HG03521 (cell line): ENCODE measurements around the gene KRTAP10-5.
"Not testable (repeated sequence)": the region's sequence is repeated elsewhere in the genome, so short reads cannot be mapped to it uniquely, and the experiment has no call there.

ENCODE experiments used
- ATAC-seq: cut with Tn5 transposase; IDR thresholded peaks from one replicate; pipeline ENCODE4 v1.9.1; 2021; ENCODE audit warnings: mild to moderate bottlenecking, moderate library complexity; ENCODE audit not compliant: unreplicated experiment

Gene KRTAP10-5

DNA sequence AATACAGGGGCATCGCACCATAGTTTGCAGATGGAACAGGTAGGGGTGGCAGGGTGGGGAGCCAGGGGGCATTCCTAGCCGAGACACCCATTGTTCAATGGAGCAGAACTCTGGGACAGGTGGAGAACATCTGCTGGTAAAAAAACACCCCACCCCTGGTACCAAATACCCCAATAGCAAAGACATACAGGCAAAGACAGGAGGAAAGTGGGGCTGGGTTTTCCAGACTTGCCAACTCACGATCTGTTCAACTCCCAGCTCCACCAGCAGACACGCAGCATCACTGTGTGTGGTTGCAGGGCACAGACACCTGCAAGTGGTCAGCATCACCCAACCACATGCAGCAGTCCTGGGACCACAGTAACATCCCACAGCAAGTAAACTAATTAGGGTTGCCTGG is 31.1 kb upstream of the KRTAP10-5 start:
- ATAC-seq = no peak

DNA sequence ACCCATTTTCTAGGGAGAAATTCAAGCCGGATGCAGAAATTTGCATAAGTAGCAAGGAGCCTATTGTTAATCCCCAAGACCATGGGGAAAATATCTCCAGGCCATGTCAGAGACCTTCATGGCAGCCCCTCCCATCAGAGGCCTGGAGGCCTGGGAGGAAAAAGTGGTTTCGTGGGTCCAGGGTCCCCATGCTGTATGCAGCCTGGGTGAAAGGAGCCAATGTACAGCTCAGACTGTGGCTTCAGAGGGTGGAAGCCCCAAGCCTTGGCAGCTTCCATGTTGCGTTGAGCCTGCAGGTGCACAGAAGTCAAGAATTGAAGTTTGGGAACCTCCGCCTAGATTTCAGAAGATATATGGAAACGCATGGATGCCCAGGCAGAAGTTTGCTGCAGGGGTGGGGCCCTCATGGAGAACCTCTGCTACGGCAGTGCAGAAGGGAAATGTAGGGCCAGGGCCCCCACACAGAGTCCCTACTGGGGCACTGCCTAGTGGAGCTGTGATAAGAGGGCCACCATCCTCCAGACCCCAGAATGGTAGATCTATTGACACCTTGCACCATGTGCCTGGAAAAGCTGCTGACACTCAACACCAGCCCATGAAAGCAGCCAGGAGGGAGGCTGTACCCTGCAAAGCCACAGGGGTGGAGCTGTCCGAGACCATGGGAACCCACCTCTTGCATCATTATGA is 29.9 kb upstream of the KRTAP10-5 start:
- ATAC-seq = not testable (repeated sequence)

DNA sequence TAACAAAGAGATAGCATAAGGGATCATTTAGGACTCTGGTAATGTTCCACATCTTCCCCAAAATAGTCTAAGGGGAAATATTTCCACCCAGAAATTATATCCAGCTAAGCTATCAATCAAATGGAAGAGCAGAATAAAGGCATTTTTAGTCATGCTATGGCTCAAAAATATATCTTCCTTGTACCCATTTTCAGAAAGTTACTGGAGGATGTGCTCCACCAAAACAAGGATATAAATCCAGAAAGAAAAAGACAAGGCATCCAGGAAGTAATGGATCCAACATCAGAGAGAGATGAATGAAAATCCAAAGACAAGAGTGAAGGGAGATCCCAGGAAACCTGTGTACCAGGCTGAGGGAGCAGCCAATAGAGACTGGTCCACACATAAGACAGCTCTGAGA is 28.8 kb upstream of the KRTAP10-5 start:
- no peak for ATAC-seq

DNA sequence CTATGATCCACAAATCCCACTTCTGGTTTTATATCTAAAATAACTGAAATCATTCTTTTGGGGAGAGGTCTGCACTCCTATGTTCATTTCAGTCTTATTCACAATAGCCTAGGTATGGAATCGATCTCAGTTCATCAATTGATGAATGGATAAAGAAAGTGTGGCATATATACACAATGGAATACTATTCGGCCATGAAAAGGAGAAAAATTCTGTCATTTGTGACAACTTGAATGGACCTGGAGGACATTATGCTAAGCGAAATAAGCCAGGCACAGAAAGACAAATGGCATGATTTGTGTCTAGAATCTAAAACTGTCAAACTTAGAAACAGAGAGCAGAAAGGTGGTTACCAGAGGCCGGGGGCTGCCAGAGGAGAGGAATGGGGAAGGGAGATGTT is 26.1 kb upstream of the KRTAP10-5 start:
- no peak for ATAC-seq

DNA sequence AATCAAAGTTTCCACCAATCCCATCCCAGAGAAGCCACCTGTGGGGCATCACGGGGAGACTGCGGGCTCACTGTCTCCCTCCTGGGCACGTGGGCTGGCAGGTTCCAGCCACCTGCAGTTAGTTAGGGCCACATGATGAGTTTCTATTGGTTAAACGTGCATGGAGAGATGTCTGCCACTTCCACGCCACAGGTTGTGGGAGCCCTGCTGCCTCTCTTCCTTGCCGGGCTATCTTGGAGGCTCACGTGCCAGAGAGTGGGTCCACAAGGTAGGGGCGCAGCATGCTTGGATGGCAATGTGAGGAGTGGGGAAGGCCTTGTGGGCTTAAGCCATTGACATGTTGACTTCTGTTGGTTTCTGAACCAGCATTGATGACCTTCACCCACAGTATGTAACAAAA is 23.5 kb upstream of the KRTAP10-5 start:
- ATAC-seq = no peak

DNA sequence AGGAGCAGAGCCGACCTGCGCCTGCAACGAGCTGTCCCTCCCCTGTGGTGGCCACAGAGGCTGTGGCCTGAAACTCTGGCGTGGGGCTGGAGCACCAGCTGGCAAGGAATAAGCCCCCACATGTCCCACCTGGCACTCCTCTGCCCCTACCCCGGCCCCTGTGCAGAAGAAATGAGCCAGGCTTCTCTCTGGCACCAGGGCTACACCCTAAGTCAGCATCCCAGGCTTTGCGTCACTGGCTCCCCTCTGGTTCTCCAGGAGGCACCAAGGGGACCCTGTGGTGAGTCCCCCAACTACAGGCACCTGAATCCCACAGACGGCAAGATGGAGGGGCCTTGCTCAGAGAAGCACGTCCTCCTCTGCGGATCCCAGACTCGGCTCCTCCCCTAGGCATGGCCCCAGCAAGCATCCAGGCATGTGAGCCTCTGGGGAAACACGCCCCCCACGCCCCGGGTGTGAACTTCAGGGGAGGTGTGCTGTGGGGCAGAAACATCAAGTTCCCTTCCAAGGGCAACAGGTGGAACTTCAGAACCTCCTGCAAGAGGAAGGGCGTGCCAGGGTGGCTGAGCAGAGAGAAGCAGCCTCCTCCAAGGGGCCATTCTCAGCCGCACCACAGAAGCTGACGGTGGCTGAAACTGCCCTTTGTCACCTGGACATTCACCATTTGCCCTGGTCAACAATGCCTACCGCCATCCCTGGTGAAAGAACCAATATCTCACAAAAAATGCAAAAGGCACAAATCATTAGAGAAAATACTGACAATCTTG is 22.9 kb upstream of the KRTAP10-5 start:
- ATAC-seq = no peak

DNA sequence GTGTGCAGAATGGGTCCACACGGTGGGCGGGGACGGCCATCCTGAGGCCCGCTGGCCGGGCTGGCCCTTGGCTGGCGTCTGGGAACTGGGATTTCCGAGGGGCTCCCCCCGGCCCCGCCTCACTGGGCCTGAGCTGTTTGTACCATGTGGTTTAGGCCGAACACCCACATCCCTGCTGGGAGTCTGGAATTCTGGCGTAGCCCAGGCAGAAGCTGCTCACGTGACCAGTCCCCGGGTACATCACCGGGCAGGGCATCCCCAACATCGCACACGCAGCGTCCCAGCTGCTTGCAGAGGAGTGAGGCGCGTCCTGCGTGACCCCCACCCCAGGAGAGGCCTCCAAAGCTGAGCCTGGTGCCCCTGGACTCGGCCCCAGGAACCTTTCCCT is 22.1 kb upstream of the KRTAP10-5 start:
- ATAC-seq = no peak

DNA sequence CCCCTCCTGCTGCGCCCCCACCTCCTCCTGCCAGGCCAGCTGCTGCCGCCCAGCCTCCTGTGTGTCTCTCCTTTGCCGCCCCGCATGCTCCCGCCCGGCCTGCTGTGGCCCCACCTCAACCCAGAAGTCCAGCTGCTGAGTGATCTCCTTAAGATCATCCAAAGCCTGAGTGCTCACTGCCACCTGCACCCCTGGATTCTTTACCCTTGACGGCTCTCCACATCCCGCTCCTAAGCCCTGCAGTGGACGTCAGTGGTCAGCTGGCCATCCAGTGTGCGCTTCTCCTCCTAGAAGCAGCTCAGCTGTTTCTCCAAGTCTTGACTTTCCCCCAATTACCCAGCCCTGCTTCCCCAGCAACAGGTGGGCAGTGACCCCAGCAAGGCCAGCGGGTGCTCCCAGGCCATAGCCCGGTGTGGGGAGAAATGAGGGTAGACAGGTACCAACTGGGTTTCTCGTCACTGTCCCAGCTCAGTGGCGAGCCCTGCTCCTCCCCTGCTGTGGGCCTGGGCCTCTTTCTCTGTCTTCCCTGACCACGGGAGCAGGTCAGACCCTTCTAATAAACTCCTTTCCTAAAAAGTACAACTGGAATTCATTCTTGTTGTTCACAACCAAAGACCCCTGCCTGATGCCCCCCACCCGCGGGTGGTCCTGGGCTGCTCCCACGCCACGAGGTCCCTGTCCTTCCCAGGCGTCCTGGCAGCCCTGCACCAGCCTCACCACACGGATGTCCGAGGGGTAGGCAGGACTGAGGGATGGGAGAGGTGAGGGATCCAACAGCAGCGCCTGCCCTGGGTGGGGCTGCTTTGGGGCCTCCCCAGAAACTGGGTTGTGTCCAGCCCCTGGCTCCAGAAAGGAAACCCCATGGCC is 21.4 kb upstream of the KRTAP10-5 start:
- ATAC-seq = no peak

DNA sequence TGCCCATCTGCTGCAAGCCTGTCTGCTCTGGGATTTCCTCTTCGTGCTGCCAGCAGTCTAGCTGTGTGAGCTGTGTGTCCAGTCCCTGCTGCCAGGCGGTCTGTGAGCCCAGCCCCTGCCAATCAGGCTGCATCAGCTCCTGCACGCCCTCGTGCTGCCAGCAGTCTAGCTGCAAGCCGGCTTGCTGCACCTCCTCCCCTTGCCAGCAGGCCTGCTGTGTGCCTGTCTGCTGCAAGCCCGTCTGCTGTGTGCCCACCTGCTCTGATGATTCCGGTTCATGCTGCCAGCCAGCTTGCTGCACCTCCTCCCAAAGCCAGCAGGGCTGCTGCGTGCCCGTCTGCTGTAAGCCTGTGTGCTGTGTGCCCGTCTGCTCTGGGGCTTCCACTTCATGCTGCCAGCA is 20.7 kb upstream of the KRTAP10-5 start:
- not testable (repeated sequence) for ATAC-seq

DNA sequence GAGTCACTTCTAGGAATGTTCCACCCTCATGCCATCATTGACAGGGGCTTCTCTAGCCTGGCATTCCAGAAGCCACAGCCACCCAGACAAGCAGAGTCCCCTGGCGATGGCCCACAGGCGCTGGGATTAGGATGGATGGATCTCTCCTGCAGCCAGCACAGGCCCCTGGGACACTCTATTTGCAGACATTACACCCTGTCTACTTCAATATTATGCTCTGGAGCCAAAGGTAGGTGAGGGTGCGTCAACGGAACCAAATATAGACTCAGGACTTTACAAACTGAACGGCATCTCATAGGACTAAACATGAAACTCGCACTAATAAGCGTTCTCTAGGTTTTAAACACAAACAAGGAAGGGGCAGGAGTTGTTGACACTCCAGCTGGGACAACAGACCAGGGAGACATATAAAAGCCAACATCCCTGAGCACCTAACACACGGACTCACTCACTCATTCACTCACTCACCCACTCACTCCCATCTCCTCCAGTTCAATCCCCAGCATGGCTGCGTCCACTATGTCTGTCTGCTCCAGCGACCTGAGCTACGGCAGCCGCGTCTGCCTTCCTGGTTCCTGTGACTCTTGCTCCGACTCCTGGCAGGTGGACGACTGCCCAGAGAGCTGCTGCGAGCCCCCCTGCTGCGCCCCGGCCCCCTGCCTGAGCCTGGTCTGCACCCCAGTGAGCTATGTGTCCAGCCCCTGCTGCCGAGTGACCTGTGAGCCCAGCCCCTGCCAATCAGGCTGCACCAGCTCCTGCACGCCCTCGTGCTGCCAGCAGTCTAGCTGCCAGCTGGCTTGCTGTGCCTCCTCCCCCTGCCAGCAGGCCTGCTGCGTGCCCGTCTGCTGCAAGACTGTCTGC is 19.9 kb upstream of the KRTAP10-5 start, which contains the start of gene KRTAP10-7:
Gene KRTAP10-7, plus strand, starts transcription at position 480 of the 861 bp plus-strand sequence. Its CDS starts 25 bp downstream, at position 505.
- not testable (repeated sequence) for ATAC-seq

DNA sequence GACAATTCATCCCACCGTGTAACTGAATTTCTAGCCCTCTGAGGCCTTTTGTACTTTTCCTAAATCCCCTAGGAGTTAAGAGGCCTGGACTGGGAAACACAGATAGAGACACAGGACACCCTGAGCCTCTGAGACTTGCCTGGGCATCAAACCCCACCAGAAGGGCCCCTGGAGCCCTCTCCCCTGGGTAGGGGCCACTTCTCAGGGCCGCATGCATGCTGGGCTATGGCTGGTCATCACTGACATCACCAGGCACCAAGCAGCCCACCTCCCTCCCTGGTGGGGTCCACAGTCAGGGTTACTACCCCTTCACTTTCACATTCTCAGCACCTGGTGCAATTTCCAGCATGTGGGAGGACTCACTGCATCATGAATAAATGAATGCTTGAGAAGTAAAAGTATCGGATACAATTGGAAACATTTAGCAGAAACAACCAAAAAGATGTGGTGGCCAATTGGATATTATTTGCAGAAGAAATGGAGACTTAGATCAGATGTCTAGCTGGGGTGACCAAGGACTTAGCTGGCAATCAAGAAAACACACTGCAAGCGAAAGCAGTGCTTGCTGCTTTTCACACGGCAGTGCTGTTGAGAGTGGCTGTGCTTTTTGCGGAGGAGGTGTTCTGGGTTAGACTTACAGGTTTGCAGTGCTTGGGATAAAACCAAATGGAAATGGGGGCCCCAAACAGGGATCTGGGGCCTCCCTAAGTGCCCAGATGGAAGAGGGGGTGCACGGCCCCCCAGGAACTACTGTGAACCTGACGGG is 19.0 kb upstream of the KRTAP10-5 start:
- ATAC-seq = no peak

DNA sequence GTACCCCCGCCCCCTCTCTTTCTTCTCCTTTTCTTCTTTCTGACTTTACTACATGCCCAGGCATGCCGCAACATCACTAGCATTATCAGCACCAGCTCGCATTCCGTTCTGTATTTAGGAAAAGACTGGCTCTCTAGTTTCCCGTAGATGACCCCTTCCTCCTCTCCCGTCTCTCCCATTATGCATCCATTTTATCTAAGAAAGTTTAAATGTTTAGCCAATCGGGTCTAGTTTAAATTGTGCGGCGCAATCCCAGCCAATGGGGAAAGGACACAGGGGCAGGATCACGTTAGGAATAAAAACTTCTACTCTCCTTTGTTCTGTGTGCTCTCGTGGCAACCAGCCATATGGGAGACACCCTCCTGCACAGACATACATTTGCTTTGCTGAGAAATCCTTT is 17.7 kb upstream of the KRTAP10-5 start:
- ATAC-seq = no peak

DNA sequence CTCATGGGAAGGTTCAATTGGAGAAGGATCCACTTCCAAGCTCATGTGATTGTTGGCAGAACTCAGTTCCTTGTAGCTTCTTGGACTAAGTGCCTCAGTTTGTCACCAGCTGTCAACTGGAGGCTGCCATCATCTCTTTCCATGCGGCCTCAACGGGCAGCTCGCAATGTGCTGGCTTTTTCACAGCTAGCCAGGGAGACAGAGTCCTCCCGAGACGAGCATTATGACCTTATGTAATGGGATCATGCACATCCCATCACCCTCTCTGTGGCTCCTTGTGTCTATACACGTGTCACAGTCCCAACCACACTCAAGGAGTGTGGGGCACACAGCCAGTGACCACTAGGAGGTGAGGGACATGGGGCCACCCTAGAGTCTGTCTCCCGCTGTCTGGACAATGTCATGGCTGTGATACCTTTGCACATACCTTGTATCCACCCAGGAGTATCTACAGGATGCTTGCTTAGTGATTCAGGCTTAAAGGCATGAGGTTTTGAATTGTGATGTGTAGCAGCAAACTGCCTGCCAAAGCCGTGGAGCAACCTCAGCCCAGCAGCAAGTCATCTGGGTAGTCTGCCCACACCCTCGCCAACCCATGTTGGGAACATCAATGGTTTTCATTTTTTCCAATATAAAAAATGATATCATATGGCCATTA is 15.8 kb upstream of the KRTAP10-5 start:
- no peak for ATAC-seq

DNA sequence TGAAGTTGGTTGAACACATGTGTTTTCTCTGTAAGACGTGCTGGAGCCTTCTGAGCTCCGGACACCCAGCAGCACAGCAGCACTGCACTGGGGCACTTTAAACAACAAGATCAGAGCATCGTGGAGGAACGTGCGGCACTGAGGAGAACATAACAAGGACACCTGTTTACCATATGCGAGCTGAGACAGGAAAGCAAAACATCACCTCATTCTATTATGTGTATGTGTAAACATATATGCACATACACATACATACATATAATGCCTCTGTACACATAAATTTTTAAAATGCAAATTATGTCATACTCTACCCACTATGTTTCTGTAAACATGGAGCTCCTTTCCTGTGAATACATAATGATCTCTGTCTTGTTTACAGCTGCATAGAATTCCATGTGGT is 15.1 kb upstream of the KRTAP10-5 start:
- ATAC-seq = no peak

DNA sequence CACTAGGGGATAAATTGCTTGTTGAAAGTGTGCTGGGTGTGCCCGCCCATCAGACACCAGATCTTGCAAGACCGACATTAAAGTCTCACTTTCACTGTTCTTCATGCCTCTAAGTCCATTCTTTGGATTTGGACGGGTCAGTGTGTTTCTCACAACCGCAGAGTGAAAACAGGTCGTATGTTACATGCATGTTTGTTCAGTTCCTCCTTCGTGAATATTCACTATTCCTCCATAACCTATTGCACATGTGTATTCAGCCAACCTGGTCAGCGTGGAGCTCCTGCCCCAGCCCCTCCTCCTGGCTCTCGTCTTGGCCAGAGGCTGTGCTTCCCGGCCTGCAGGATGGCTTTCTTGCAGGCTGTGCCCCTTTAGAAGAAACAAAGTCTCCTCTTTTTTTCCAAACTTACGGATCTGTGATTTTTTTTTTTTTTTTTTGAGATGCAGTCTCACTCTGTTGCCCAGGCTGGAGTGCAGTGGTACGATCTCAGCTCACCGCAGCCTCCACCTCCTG is 14.1 kb upstream of the KRTAP10-5 start:
- no peak for ATAC-seq

DNA sequence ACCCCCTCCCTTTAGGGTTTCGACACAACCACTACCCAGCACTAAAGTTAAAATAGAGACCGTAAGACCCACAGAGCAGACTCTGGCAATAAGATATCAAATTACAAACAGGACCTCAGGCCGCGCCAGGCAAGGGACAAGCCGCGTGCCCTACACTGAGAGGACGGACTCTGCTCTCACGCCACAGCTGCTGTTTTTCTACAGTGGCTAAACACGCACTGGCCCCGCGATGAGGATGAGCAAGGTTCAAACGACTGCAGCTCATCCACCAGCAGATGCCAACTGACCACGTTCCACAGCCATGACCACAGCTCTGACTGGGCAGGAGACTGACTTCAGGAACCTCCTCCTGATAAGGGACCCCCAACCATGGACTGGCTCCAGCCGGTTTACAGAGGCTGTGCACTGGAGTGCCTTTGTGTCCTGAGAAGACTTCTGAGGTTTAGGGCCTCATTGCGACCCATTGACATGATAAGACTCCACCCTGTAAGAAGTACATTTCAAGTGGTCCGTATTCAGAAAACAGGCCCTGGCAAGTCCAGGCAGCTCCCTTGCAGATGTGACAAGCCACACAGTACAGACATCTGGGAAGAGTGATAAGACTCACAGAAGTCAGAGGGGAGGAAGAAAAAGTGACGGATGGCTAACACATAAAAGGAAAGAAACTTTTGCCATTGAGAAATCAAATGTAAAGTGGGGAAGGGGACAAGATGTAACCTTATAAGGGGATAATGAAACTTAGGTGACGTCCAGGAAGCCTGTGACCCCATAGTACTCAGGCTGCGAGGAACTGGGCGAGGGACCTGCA is 13.4 kb upstream of the KRTAP10-5 start:
- ATAC-seq = no peak

DNA sequence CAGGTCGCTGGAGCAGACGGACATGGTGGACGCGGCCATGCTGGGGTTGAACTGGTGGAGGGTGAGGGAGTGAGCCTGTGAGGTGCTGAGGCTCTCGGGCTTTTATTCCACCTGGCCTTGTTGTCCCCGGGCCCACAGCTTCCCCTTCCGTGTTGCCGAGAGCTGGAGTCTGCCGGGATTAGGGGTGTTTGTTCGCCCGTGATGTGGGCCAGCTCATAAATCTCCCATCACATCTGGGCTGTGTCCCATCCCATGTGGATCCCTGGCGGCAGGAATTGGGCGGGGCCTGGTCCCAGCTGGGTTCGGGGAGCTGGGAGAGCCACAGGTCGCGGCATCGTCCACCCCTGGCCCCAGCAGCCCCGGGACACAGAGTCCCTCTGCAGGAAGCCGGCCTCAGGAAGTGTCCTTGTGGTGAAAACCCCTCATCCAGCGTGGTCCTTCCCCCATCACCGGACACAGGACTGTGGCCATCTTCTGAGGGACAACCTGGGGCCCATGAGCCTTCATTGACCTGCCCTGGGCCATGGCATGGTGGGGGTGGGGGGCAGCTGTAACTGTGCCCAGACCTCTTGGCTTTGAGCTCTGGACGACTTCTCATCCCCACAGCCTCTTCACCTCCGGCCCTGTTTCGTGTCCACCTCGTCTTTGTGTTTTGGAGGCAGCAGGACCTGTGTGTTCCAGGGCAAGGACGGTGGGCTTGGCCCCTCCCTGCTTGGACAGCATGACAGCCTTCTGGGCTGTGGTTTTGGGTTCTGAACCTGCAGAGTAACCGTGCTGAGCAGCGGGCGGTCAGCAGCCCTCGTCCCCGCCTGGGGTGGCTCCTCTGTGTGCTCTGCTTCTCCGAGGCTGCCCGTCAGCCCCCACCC is 12.3 kb upstream of the KRTAP10-5 start, which contains the start of gene KRTAP10-6:
Gene KRTAP10-6, minus strand, starts transcription at position 60 of the 866 bp plus-strand sequence. Its CDS starts 21 bp downstream, at position 39.
- no peak for ATAC-seq
